HG03520 (cell line): ENCODE results near the gene SYNE2.
"Not testable (repeated sequence)": the region's sequence is repeated elsewhere in the genome, so short reads cannot be mapped to it uniquely, and the experiment has no call there.

ENCODE experiments used
- ATAC-seq: cut with Tn5 transposase; IDR thresholded peaks from one replicate; pipeline ENCODE4 v1.9.1; 2021; ENCODE audit warnings: mild to moderate bottlenecking, moderate library complexity; ENCODE audit not compliant: unreplicated experiment

SYNE2 gene

GRCh38 chr14:64117671-64118402, 265.0 kb downstream of the SYNE2 start:
- ATAC-seq = no peak

DNA sequence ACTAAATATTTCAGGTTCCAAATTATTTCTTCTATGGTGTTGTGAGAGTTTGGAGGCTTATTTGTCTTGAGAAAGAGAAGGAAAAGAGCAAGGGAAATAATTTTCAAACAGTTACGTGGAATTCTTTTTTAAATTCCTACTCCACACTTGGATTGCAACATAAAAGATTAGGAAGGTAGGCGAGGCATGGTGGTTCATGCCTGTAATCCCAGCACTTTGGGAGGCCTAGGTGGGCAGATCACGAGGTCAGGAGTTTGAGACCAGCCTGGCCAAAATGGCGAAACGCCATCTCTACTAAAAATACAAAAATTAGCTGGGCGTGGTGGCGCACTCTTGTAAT, 265.6 kb downstream of the SYNE2 start:
- not testable (repeated sequence) for ATAC-seq

- ATAC-seq = no peak
Observed at GRCh38 chr14:64118892-64119291, 266.1 kb downstream of the SYNE2 start.

DNA sequence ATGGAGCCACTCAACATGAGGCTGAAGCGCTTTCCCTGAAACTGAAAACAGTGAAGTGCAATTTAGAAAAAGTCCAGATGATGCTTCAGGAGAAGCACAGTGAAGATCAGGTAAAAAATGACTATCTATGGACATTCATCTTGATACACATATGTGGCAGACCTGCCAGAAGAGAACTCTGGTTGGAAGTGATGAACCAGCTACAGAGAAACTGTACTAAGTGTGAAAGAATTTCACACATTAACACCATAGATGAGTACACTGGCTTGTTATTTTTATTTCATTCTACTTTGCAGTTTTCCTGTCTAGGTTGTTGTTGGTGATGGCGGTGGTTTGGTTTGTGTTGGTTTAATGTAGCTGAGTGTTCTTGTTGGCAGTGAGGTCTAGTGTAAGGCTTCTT, 266.7 kb downstream of the SYNE2 start:
- no peak for ATAC-seq

- ATAC-seq = no peak
Observed at GRCh38 chr14:64119980-64120379, 267.2 kb downstream of the SYNE2 start.

- no peak for ATAC-seq
Observed at GRCh38 chr14:64123241-64123822, 270.5 kb downstream of the SYNE2 start.

- ATAC-seq = no peak
Observed at GRCh38 chr14:64125270-64125669, 272.5 kb downstream of the SYNE2 start.

- ATAC-seq = no peak
Observed at GRCh38 chr14:64126548-64126947, 273.7 kb downstream of the SYNE2 start.

GRCh38 chr14:64137657-64138290, 285.0 kb downstream of the SYNE2 start:
- ATAC-seq = no peak

- ATAC-seq = no peak
Observed at GRCh38 chr14:64147126-64147790, 294.5 kb downstream of the SYNE2 start.

GRCh38 chr14:64149921-64150320, 297.1 kb downstream of the SYNE2 start:
- ATAC-seq = no peak

DNA sequence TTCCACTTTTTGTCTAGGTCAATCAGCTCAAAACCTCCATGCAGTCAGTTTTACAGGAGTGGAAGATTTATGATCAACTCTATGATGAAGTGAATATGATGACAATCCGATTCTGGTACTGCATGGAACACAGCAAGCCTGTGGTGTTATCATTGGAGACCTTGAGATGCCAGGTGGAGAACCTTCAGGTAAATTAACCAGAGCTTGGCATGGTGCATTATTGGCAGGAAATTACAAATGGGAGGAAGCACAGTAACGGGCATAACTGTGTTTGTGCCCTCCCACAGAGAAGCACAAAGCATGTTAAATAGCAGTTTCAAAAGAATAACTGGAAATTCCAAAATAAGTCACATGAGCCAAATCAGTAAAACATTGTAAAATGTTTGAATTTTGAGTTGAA, 305.8 kb downstream of the SYNE2 start:
- no peak for ATAC-seq

DNA sequence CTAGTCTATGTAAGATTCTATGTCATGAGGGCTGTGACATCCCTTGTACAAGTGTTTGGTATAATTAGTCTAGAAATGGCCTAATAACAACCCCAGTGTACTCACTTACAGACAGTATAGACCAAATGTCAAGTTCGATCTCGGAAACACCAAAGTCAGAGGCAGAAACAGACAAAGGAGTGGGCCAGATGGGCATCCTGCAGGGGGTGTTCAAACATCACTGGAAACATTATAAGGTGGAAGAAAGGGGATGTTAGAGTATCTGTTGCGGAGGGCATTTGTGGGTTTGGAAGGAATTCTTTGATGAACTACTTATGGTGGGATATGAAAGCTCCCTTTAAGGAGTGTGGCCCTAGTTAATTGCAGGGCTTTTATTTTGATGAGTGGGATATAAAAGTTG, 306.8 kb downstream of the SYNE2 start:
- ATAC-seq = no peak

DNA sequence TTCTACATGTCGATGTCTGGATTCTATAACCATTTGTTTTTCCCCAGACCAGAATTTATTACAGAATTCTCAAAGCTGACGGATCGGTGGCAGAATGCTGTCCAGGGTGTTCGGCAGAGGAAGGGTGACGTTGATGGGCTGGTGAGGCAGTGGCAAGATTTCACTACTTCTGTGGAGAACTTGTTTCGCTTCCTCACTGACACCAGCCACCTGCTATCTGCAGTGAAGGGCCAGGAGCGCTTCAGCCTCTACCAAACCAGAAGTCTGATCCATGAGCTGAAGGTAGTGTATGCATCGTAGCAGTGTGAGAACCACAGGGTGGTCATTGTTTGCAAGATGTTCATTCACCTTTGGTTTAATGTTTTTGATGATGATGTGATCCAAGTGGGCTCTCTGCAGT, 317.4 kb downstream of the SYNE2 start:
- ATAC-seq = no peak

- no peak for ATAC-seq
Observed at GRCh38 chr14:64174922-64175782, 322.3 kb downstream of the SYNE2 start.

DNA sequence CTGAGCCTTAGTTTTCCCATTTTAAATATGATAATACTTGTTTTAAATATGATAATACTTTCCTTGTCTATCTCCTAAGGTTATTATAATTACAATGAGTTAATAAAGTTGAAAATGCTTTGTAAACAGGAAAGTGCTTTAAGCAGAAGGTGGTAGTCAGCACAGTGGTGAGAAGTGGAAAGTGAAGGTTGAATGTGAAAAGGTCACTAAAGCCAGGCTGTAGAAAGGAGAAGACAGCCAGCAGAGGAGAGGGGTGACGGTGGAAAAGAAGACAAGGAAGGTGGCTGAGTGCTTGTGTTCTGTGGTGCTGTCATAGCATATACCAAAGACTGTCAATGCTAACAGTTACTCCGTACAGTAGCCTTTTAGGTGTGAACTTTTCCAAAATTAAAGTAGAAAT, 323.5 kb downstream of the SYNE2 start:
- no peak for ATAC-seq

GRCh38 chr14:64178814-64179213, 326.0 kb downstream of the SYNE2 start:
- ATAC-seq = no peak

DNA sequence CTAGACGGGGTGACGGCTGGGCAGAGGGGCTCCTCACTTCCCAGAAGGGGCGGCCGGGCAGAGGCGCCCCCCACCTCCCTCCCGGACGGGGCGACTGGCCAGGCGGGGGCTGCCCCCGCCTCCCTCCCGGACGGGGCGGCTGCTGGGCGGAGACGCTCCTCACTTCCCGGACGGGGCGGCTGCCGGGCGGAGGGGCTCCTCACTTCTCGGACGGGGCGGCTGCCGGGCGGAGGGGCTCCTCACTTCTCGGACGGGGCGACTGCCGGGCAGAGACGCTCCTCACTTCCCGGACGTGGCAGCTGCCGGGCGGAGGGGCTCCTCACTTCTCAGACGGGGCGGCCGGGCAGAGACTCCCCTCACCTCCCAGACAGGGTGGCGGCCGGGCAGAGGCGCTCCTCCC, 330.1 kb downstream of the SYNE2 start:
- not testable (repeated sequence) for ATAC-seq

DNA sequence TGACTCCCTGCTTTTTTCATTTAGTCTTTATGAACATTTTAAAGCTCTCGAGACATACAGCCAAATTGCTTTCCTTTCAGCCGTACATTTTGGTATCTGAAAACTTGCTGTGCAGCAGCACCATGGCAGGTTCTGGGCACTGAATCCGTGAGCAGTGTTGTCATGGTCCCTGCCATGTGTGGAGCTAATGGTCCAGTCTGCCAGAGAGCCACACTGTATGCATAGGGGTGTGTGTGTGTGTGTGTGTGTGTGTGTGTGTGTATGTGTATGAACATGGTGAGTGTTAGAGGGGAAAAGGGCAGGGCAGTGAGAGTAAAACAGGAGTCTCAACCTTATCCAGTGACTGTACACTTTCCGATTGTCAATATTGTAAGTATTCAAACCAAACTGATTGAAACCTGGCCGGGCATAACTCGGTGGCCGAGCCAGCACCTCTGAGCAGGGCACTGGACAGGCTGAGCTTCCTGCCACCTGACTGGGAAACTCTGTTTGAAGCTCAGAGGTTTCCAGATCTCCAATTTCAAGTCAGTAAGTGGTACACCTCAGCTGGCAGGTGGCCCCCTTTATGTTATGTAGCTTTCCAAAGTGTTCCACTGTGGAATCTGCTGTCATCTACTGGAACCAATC, 331.4 kb downstream of the SYNE2 start:
- no peak for ATAC-seq

DNA sequence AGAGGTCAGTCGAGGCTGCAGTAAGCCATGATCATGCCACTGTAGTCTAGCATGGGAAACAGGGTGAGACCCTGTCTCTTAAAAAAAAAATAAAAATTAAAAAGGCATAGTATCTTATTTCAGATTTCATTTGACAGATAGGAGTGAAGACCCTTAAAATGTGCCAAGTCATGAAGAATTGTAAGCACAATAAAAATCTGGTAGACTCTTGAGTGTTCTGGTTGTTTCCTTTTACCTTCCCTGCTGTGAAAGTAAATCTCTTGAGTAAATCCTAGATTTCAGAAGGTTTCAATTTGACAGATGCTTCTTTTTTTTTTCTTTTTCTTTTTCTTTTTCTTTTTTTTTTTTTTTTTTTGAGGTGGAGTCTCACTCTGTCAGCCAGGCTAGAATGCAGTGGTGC, 332.4 kb downstream of the SYNE2 start:
- ATAC-seq = no peak
